Lower leg skin (tissue), 3 donors: ENCODE measurements around the gene PHPT1.

Experiments
- POLR2A ChIP-seq, 2 donors: fragments of 450-650 bp; IDR thresholded peaks; one replicate each; pipeline ENCODE4 v1.6.1; 2016 to 2017; ENCODE audit warnings: antibody characterized with exemption in 2 of 2, mild to moderate bottlenecking in 1 of 2, moderate library complexity in 1 of 2
- TF ChIP-seq, protein P1 (sequence below), 3 donors: fragments of 450-650 bp; IDR thresholded peaks; one replicate each; pipeline ENCODE4 v1.5.1; 2016; ENCODE audit warnings: antibody characterized with exemption in 3 of 3, mild to moderate bottlenecking in 3 of 3, moderate library complexity in 2 of 3

DNA sequence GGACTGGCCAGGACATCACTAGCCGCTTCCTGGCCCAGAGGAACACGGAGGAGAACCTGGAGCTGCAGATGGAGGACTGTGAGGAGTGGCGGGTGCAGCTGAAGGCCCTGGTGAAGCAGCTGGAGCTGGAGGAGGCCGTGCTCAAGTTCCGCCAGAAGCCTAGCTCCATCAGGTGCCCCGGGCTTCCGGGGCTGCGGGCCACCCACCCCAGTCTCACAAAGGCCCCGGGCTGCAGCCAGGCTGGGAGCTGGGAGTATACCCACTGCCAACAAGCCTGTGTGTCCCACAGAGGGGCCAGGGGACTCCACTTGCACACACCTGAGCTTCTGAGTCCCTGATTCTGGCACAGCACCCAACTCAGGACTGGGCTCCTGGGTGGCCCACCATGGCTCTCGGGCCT, 43.1 kb upstream of the PHPT1 start:
- TF ChIP-seq, protein P1, sequence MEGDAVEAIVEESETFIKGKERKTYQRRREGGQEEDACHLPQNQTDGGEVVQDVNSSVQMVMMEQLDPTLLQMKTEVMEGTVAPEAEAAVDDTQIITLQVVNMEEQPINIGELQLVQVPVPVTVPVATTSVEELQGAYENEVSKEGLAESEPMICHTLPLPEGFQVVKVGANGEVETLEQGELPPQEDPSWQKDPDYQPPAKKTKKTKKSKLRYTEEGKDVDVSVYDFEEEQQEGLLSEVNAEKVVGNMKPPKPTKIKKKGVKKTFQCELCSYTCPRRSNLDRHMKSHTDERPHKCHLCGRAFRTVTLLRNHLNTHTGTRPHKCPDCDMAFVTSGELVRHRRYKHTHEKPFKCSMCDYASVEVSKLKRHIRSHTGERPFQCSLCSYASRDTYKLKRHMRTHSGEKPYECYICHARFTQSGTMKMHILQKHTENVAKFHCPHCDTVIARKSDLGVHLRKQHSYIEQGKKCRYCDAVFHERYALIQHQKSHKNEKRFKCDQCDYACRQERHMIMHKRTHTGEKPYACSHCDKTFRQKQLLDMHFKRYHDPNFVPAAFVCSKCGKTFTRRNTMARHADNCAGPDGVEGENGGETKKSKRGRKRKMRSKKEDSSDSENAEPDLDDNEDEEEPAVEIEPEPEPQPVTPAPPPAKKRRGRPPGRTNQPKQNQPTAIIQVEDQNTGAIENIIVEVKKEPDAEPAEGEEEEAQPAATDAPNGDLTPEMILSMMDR (IDR thresholded peaks at IDR 0.05) = no peak
- no peak for TF ChIP-seq POLR2A (IDR thresholded peaks at IDR 0.05)
